Panc1 (cell line): ENCODE measurements around the gene DUOX1.

Experiments used
- CTCF ChIP-seq: fragments of 450-650 bp; IDR thresholded peaks from 2 replicates; pipeline ENCODE4 v1.5.1; 2017; ENCODE audit warnings: mild to moderate bottlenecking
- POLR2AphosphoS5 ChIP-seq: IDR thresholded peaks from 2 replicates; pipeline ENCODE4 v1.6.1; 2012; ENCODE audit warnings: mild to moderate bottlenecking, low read depth, low read length, moderate library complexity
- SIN3A ChIP-seq: IDR thresholded peaks from 2 replicates; pipeline ENCODE4 v1.6.1; 2012; ENCODE audit warnings: low read depth, mild to moderate bottlenecking, low read length, moderate library complexity, borderline replicate concordance; ENCODE audit not compliant: insufficient read depth
- TCF7L2 ChIP-seq: IDR thresholded peaks from 2 replicates; pipeline ENCODE4 v1.6.1; 2011; ENCODE audit warnings: mild to moderate bottlenecking, low read depth, low read length, inconsistent platforms
- TF ChIP-seq, protein P1 (sequence below), 2 experiments: IDR thresholded peaks; 2 replicates each; pipeline ENCODE4 v1.6.1; 2011 to 2012; ENCODE audit warnings: low read depth in 2 of 2, control low read depth in 1 of 2, low read length in 1 of 2, mild to moderate bottlenecking in 1 of 2, moderate library complexity in 1 of 2; ENCODE audit not compliant: insufficient read depth in 1 of 2

DNA sequence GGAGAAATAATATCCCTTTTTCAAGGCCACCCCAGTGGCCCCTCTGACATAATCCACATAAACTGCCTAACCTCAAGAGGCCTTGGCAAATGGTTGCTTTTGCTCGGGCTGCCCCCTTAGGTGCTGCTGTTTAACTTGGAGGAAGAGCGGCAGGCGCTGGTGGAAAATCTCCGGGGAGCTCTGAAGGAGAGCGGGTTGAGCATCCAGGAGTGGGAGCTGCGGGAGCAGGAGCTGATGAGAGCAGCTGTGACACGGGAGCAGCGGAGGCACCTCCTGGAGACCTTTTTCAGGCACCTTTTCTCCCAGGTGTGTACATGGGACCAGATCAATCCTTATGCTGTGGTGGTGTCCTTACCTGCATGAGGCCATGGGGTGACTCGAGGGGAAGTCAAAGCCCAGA is 15.0 kb downstream of the DUOX1 start:
- TF ChIP-seq CTCF = no peak
- no peak for TF ChIP-seq SIN3A
- TF ChIP-seq, protein P1, sequence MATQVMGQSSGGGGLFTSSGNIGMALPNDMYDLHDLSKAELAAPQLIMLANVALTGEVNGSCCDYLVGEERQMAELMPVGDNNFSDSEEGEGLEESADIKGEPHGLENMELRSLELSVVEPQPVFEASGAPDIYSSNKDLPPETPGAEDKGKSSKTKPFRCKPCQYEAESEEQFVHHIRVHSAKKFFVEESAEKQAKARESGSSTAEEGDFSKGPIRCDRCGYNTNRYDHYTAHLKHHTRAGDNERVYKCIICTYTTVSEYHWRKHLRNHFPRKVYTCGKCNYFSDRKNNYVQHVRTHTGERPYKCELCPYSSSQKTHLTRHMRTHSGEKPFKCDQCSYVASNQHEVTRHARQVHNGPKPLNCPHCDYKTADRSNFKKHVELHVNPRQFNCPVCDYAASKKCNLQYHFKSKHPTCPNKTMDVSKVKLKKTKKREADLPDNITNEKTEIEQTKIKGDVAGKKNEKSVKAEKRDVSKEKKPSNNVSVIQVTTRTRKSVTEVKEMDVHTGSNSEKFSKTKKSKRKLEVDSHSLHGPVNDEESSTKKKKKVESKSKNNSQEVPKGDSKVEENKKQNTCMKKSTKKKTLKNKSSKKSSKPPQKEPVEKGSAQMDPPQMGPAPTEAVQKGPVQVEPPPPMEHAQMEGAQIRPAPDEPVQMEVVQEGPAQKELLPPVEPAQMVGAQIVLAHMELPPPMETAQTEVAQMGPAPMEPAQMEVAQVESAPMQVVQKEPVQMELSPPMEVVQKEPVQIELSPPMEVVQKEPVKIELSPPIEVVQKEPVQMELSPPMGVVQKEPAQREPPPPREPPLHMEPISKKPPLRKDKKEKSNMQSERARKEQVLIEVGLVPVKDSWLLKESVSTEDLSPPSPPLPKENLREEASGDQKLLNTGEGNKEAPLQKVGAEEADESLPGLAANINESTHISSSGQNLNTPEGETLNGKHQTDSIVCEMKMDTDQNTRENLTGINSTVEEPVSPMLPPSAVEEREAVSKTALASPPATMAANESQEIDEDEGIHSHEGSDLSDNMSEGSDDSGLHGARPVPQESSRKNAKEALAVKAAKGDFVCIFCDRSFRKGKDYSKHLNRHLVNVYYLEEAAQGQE (IDR thresholded peaks at IDR 0.05; ENCODE audit: insufficient read depth in 1 of 2, low read depth in 2 of 2, low read length in 1 of 2) = no peak
- TF ChIP-seq POLR2AphosphoS5 = no peak
- TF ChIP-seq TCF7L2 = no peak
